Body of pancreas (tissue), 4 donors: ENCODE data around the gene CHCHD6.

Source experiments
- POLR2A ChIP-seq, 3 donors: fragments of 450-650 bp; IDR thresholded peaks; one replicate each; pipeline ENCODE4 v1.6.1; 2016; ENCODE audit warnings: antibody characterized with exemption in 3 of 3, mild to moderate bottlenecking in 2 of 3
- TF ChIP-seq, protein P1 (sequence below), 7 experiments: fragments of 450-650 bp in 4 of 7; fragments of 200-600 bp in 3 of 7; sonication (generic) in 3 of 7; IDR thresholded peaks; one replicate each; pipeline ENCODE4 v1.5.1; 2016 to 2019; ENCODE audit warnings: antibody characterized with exemption in 7 of 7

DNA sequence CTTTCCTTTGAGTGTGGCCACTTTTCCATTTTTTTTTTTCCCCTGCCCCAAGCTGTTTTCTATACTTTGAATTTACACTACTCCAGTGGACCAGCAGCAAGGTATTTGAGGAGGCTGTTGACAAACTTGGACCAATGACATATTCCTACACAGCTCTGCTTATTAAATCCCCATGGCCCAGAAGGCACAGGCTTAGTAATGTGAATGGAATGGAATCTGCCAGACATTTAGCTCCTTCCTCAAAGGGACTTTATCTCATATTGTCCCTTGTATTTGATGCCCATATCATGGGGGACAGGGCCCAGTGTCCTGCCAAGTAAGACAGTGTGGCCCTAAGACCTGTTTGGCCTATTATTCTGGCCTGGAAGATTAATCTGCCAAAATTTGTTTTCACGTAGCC, 107.5 kb downstream of the CHCHD6 start:
- TF ChIP-seq, protein P1, sequence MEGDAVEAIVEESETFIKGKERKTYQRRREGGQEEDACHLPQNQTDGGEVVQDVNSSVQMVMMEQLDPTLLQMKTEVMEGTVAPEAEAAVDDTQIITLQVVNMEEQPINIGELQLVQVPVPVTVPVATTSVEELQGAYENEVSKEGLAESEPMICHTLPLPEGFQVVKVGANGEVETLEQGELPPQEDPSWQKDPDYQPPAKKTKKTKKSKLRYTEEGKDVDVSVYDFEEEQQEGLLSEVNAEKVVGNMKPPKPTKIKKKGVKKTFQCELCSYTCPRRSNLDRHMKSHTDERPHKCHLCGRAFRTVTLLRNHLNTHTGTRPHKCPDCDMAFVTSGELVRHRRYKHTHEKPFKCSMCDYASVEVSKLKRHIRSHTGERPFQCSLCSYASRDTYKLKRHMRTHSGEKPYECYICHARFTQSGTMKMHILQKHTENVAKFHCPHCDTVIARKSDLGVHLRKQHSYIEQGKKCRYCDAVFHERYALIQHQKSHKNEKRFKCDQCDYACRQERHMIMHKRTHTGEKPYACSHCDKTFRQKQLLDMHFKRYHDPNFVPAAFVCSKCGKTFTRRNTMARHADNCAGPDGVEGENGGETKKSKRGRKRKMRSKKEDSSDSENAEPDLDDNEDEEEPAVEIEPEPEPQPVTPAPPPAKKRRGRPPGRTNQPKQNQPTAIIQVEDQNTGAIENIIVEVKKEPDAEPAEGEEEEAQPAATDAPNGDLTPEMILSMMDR (IDR thresholded peaks at IDR 0.05) = no peak
- no peak for TF ChIP-seq POLR2A (IDR thresholded peaks at IDR 0.05)
